Measurements from ENCODE around the gene STX16.

- TF ChIP-seq CTCF (IDR thresholded peaks at IDR 0.05; ENCODE audit: low read length) (no peak), EZH2 (IDR thresholded peaks at IDR 0.05; ENCODE audit: borderline replicate concordance, low read length) (no peak)
Observed at GRCh38 chr20:58636983-58637421, 14.1 kb upstream of the STX16 start.
